K562 (cell line): ENCODE measurements around the gene NRF1. TPM values are rescaled to one million over a fixed set of nuclear protein-coding genes. Genes with fewer than 3 reads are reported as not detected.
A peak's percentile ranks its signal among the peaks of the same experiment; 100 is the strongest.

Experiments
- ADNP ChIP-seq: fragments of 200-800 bp; sonication (Bioruptor generic); IDR thresholded peaks from 2 replicates; pipeline ENCODE4 v1.6.1; 2016; ENCODE audit warnings: missing genetic modification characterization, missing compliant biosample characterization
- CBX1 ChIP-seq: sonication (generic); IDR thresholded peaks from 2 replicates; pipeline ENCODE4 v1.6.1; 2016; ENCODE audit warnings: antibody characterized with exemption, low read depth, mild to moderate bottlenecking
- CHD1 ChIP-seq: fragments of 200-600 bp; sonication (generic); IDR thresholded peaks from one replicate; pipeline ENCODE4 v1.6.1; 2012; ENCODE audit warnings: mild to moderate bottlenecking, moderate library complexity, low read length, inconsistent platforms
- ERF ChIP-seq: fragments of 450-650 bp; formaldehyde crosslinking; IDR thresholded peaks from 2 replicates; pipeline ENCODE4 v1.4.0; 2020; ENCODE audit warnings: mild to moderate bottlenecking, mixed read lengths
- FOXM1 ChIP-seq, 2 experiments: fragments of 450-650 bp in 1 of 2; sonication (generic) in 1 of 2; formaldehyde crosslinking in 1 of 2; IDR thresholded peaks; 2 replicates each; pipeline versions ENCODE4 v1.6.1 to v1.9.0; 2017 to 2022; ENCODE audit warnings: low read depth in 2 of 2, mild to moderate bottlenecking in 2 of 2, missing genetic modification reagents in 1 of 2, moderate library complexity in 1 of 2
- HDAC6 ChIP-seq: IDR thresholded peaks from 2 replicates; pipeline ENCODE4 v1.6.1; 2012; ENCODE audit warnings: low read depth, mild to moderate bottlenecking, control low read depth, inconsistent platforms, low read length, moderate library complexity
- KDM2B ChIP-seq: fragments of 250-450 bp; sonication (Bioruptor Pico); IDR thresholded peaks from 2 replicates; pipeline ENCODE4 v1.8.0; 2021; ENCODE audit warnings: mild to moderate bottlenecking, moderate library complexity
- KDM5B ChIP-seq: fragments of 200-600 bp; sonication (generic); IDR thresholded peaks from 2 replicates; pipeline ENCODE4 v1.6.1; 2012; ENCODE audit warnings: low read depth, mild to moderate bottlenecking, moderate library complexity, low read length, control low read depth, inconsistent platforms; ENCODE audit not compliant: insufficient replicate concordance
- MTA2 ChIP-seq: fragments of 450-650 bp; IDR thresholded peaks from 2 replicates; pipeline ENCODE4 v1.6.1; 2016; ENCODE audit warnings: low read depth
- NONO ChIP-seq, 2 experiments: fragments of 200-400 bp in 1 of 2; fragments of 450-650 bp in 1 of 2; formaldehyde crosslinking in 1 of 2; IDR thresholded peaks; 2 replicates each; pipeline ENCODE4 v1.6.1; 2017; ENCODE audit warnings: low read depth in 2 of 2, mild to moderate bottlenecking in 2 of 2, moderate library complexity in 2 of 2, low read length in 1 of 2
- RAD21 ChIP-seq, 2 experiments: fragments of 250-450 bp in 1 of 2; fragments of 450-650 bp in 1 of 2; sonication (Bioruptor Pico) in 1 of 2; formaldehyde crosslinking in 1 of 2; IDR thresholded peaks in 1 of 2; conservative IDR thresholded peaks in 1 of 2; 2 replicates each; pipeline versions ENCODE4 v1.4.0 to v1.8.0; 2020 to 2022; ENCODE audit warnings: mild to moderate bottlenecking in 2 of 2, moderate library complexity in 1 of 2
- SIN3B ChIP-seq: fragments of 450-650 bp; IDR thresholded peaks from 2 replicates; pipeline ENCODE4 v1.6.1; 2017; ENCODE audit warnings: low read depth, mild to moderate bottlenecking, moderate library complexity
- SMARCA4 ChIP-seq: fragments of 450-650 bp; IDR thresholded peaks from 2 replicates; pipeline ENCODE4 v1.6.1; 2016
- SRF ChIP-seq, 2 experiments: fragments of 250-450, 450-650 bp in 1 of 2; sonication (Bioruptor Pico) in 1 of 2; sonication (generic) in 1 of 2; formaldehyde crosslinking; IDR thresholded peaks; 2 replicates each; pipeline versions ENCODE4 v1.5.0 to v1.5.1; 2020 to 2022; ENCODE audit warnings: mild to moderate bottlenecking in 1 of 2, missing genetic modification reagents in 1 of 2
- ZBTB7A ChIP-seq: IDR thresholded peaks from 2 replicates; pipeline ENCODE4 v1.6.1; 2011; ENCODE audit warnings: low read depth, mild to moderate bottlenecking, low read length, moderate library complexity, borderline replicate concordance; ENCODE audit not compliant: control insufficient read depth
- ZNF511 ChIP-seq: sonication (generic); formaldehyde crosslinking; IDR thresholded peaks from 2 replicates; pipeline ENCODE4 v1.8.0; 2022; ENCODE audit warnings: mild to moderate bottlenecking, missing genetic modification reagents
- ZNF780A ChIP-seq: fragments of 250-450 bp; sonication (Bioruptor Pico); IDR thresholded peaks from 2 replicates; pipeline ENCODE4 v1.5.0; 2021; ENCODE audit warnings: mild to moderate bottlenecking
- polyA plus RNA-seq, 8 experiments: library from polyadenylated mRNA; depleted of rRNA in 4 of 8; stranded (reverse) in 5 of 8; unstranded in 3 of 8; fragments of >200 nt; fragmentation: Nextera tagmentation in 2 of 8; fragmentation: Illumina TruSeq in 1 of 8; extraction: Ambion mirVana in 2 of 8; extraction: Trizol in 1 of 8; gene quantifications; 2 replicates each; pipeline versions ENCODE4 v1.2.1 to v1.2.3, GENCODE V29; 2011 to 2014; ENCODE audit warnings: inconsistent platforms in 1 of 8, missing spikeins in 1 of 8
- total RNA-seq, 7 experiments: library from RNA; depleted of rRNA in 6 of 7; stranded (reverse); fragments of >200 nt in 6 of 7; fragmentation: Illumina TruSeq in 2 of 7; extraction: Trizol in 2 of 7; gene quantifications; 2 replicates each; pipeline versions ENCODE4 v1.2.1 to v1.2.3, GENCODE V29; 2011 to 2021; ENCODE audit warnings: low replicate concordance in 1 of 7
- TF ChIP-seq, protein P1 (sequence below): fragments of 450-650 bp; IDR thresholded peaks from 2 replicates; pipeline ENCODE4 v1.6.1; 2016; ENCODE audit warnings: missing biosample characterization, missing genetic modification characterization
- TF ChIP-seq, protein P2 (sequence below): conservative IDR thresholded peaks from 2 replicates; pipeline ENCODE4 v1.6.1; 2011; ENCODE audit warnings: low read depth, mild to moderate bottlenecking, low read length; ENCODE audit not compliant: control insufficient read depth
- TF ChIP-seq, protein P3 (sequence below): sonication (generic); formaldehyde crosslinking; IDR thresholded peaks from 2 replicates; pipeline ENCODE4 v1.8.1; 2023; ENCODE audit warnings: mild to moderate bottlenecking, missing genetic modification reagents

NRF1 gene
- total and polyA plus RNA-seq, 9 of the 15 experiments (the other 6 are each of a cell fraction or from before 2014, with no cell fraction given): 8.6 to 28.8 (median 20.3) TPM

DNA sequence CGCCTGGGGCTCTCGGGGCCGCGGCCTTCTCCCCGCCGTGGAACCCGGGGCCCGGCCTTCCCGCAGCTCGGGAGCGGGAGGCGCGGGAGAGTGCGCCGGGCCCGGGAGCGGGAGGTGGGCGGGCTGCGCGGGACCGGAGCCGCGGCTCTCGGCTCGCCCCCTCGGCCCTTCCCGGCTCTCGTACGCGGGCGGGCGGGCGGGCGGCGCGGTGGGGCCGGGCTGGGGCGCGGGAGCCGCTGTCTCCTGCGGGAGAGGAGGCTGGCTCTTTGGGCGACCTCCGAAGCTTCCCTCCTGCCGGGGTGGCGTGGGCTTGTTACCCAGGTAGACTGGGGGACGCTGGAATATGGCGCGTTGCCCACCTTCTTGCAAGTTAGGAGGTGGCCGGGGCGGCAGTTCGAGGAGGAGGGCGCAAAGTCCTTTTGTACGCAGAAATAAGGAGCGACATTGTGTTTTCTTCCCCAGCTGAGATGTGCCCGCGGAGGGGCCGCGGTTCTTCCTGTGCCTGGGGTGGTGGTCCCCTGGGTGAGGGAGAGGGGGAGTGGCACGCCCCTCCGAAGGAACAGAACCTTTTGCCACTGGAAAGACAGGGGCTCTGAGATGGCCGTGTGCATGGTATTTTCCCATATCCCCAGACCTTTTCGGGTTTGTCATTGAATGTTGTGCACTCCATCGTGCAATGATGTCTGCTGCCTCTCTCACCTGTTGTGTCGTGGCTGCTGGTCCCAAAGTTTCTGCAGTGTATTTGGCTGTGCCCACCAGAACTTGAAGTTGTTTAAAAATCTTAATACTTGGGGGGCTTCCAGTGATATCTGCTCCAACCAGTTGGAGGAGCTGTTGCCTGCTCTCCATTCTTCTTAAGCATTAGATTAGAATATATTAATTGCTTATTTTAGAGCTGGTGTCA lies 844 bp downstream of the NRF1 start (continued):
- 0 out of 2 replicates have a peak, but pooled peaks have one; percentile 19 for TF ChIP-seq ZNF511 (CRISPR knock-in tag)
- TF ChIP-seq HDAC6: peak; percentile 81; the same call in 1 of the 2 replicates
- TF ChIP-seq CBX1: no peak
- no peak for TF ChIP-seq ZNF780A
- no peak for TF ChIP-seq ADNP (tag)
- TF ChIP-seq, protein P1, sequence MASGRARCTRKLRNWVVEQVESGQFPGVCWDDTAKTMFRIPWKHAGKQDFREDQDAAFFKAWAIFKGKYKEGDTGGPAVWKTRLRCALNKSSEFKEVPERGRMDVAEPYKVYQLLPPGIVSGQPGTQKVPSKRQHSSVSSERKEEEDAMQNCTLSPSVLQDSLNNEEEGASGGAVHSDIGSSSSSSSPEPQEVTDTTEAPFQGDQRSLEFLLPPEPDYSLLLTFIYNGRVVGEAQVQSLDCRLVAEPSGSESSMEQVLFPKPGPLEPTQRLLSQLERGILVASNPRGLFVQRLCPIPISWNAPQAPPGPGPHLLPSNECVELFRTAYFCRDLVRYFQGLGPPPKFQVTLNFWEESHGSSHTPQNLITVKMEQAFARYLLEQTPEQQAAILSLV (tag): 0 out of 2 replicates have a peak, but pooled peaks have one; percentile 18
- no peak for TF ChIP-seq FOXM1 (IDR thresholded peaks at IDR 0.05; ENCODE audit: low read depth)
- TF ChIP-seq FOXM1 (CRISPR knock-in tag; IDR thresholded peaks at IDR 0.05; ENCODE audit: low read depth): 0 out of 2 replicates have a peak, but pooled peaks have one; percentile 54
- no peak for TF ChIP-seq SRF (CRISPR knock-in tag; IDR thresholded peaks at IDR 0.05)
- TF ChIP-seq, protein P2, sequence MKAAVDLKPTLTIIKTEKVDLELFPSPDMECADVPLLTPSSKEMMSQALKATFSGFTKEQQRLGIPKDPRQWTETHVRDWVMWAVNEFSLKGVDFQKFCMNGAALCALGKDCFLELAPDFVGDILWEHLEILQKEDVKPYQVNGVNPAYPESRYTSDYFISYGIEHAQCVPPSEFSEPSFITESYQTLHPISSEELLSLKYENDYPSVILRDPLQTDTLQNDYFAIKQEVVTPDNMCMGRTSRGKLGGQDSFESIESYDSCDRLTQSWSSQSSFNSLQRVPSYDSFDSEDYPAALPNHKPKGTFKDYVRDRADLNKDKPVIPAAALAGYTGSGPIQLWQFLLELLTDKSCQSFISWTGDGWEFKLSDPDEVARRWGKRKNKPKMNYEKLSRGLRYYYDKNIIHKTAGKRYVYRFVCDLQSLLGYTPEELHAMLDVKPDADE: 0 out of 2 replicates have a peak, but pooled peaks have one; percentile 27
- peak; percentile 91 for TF ChIP-seq CHD1
- TF ChIP-seq, protein P3, sequence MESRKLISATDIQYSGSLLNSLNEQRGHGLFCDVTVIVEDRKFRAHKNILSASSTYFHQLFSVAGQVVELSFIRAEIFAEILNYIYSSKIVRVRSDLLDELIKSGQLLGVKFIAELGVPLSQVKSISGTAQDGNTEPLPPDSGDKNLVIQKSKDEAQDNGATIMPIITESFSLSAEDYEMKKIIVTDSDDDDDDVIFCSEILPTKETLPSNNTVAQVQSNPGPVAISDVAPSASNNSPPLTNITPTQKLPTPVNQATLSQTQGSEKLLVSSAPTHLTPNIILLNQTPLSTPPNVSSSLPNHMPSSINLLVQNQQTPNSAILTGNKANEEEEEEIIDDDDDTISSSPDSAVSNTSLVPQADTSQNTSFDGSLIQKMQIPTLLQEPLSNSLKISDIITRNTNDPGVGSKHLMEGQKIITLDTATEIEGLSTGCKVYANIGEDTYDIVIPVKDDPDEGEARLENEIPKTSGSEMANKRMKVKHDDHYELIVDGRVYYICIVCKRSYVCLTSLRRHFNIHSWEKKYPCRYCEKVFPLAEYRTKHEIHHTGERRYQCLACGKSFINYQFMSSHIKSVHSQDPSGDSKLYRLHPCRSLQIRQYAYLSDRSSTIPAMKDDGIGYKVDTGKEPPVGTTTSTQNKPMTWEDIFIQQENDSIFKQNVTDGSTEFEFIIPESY (CRISPR knock-in tag): 0 out of 2 replicates have a peak, but pooled peaks have one; percentile 36
- peak; percentile 50 to 63 for TF ChIP-seq RAD21 (CRISPR knock-in tag; conservative IDR thresholded peaks at IDR 0.05 in 1 of 2, IDR thresholded peaks at IDR 0.05 in 1 of 2)
- TF ChIP-seq MTA2: peak; percentile 7; the same call in 1 of the 2 replicates
- peak; percentile 76 for TF ChIP-seq KDM5B
- 0 out of 2 replicates have a peak, but pooled peaks have one; percentile 14 for TF ChIP-seq KDM2B (CRISPR knock-in tag)
- TF ChIP-seq SMARCA4: peak; percentile 58; the same call in 1 of the 2 replicates
- TF ChIP-seq SIN3B: peak; percentile 68; the same call in 1 of the 2 replicates
- TF ChIP-seq ERF (CRISPR knock-in tag): 0 out of 2 replicates have a peak, but pooled peaks have one; percentile 65
- peak; percentile 2; the same call in 1 of the 2 replicates for TF ChIP-seq ZBTB7A
- TF ChIP-seq NONO (IDR thresholded peaks at IDR 0.05; ENCODE audit: low read depth in 2 of 2, low read length in 1 of 2): peak in 1 of 2 experiments; percentile 68; a peak in 1 of 4 replicates
